Choroid plexus epithelial cell (primary cell): ENCODE data around the gene PCGF6.
A peak's percentile ranks its signal among the peaks of the same experiment; 100 is the strongest.

Source experiments
- DNase-seq: peaks from one replicate; pipeline ENCODE4 v3.0.0-alpha.2; 2010; ENCODE audit warnings: low read depth
- H3K4me3 ChIP-seq: 2 replicates; pipeline ENCODE4 v1.5.1; 2011; ENCODE audit warnings: low read depth, mild to moderate bottlenecking, control low read depth, low read length, moderate library complexity
- CTCF ChIP-seq: conservative IDR thresholded peaks from 2 replicates; pipeline ENCODE4 v1.5.1; 2011; ENCODE audit warnings: low read depth, mild to moderate bottlenecking, control low read depth, inconsistent platforms, low read length, moderate library complexity

The PCGF6 gene

GRCh38 chr10:103256613-103257012 is 94.3 kb downstream of the PCGF6 start:
- no peak for DNase-seq
- H3K4me3 ChIP-seq = no peak overlapping the region
- TF ChIP-seq CTCF = no peak

GRCh38 chr10:103254538-103255325 is 96.2 kb downstream of the PCGF6 start:
- TF ChIP-seq CTCF = no peak

GRCh38 chr10:103254113-103254512 is 96.8 kb downstream of the PCGF6 start:
- TF ChIP-seq CTCF = no peak
- DNase-seq = no peak
- no peak overlapping the region for H3K4me3 ChIP-seq

More at GRCh38 chr10:103254538-103255325, 96.2 kb downstream of the PCGF6 start:
- DNase-seq = peak; percentile 41
- H3K4me3 ChIP-seq = no peak overlapping the region
